ENCODE data around the gene KATNAL1. TPM values are rescaled to one million over a fixed set of nuclear protein-coding genes. Genes with fewer than 3 reads are reported as not detected.
A peak's percentile ranks its signal among the peaks of the same experiment; 100 is the strongest.

Gene KATNAL1
- polyA plus RNA-seq, 3 donors from 2014 or later: 4.6 to 6.8 (median 6.6) TPM

GRCh38 chr13:30322428-30322827 lies 15.1 kb upstream of the KATNAL1 start:
- H3K9me3 Mint-ChIP-seq: no peaks in the 10 kb centered on the region
- H3K4me1 Mint-ChIP-seq: peaks cover 0 to 2% of the 10 kb centered on the region in 2 donors
- H3K27me3 Mint-ChIP-seq (ENCODE audit: low read depth in 3 of 3): peaks cover 0 to 4% (median 3%) of the 10 kb centered on the region in 3 donors
- no peak for DNase-seq
- H3K36me3 Mint-ChIP-seq: peaks cover 0 to 32% (median 5%) of the 10 kb centered on the region in 3 donors
- H3K27ac Mint-ChIP-seq: no peak overlapping the region
- no peak overlapping the region for H3K4me3 Mint-ChIP-seq

DNA sequence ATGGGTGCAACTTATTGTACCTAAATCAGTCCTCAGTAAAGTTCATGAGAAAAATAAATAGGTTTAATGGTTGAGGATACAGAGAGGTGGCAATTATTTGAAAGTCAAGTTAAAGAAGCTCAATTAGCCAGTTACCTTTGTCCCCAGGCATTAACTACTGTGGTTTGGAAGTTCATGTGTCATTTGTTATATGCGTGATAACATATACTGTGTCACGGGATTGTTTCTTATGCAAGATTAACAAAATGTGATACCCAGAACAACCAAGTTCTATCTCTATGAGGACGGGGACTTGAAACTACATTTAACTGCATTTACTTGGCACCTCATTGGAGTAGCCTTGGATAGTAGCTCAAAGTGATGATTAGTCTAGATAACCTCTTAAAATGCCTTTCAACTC lies 13.9 kb upstream of the KATNAL1 start:
- Mint-ChIP-seq H3K36me3 (peaks cover 0 to 32% (median 5%) of the 10 kb centered on the region in 3 donors), H3K27me3 (ENCODE audit: low read depth in 3 of 3) (no peaks in the 10 kb centered on the region), H3K27ac (no peak overlapping the region), H3K9me3 (no peaks in the 10 kb centered on the region), H3K4me1 (peaks cover 0 to 2% of the 10 kb centered on the region in 2 donors), H3K4me3 (no peak overlapping the region)
- DNase-seq: no peak

DNA sequence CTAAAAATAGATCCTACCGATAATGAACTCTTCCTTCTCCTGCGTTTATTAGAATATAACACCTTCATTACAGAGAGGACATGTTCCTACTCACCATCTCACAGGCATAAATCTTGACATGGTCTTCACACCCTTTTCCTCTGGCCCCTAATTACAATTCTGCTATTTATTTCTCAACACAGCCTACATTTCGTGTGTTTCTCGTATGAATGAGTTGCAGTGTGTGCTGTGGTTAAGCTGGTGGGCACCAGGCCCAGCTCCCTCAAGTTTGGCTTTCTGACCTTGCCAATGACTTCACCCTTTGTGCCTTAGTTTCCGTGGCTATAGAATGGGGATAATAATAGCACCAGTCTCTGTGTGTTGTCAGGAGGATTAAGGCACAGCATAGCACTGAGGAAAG lies 12.3 kb upstream of the KATNAL1 start:
- H3K4me3 Mint-ChIP-seq: no peak overlapping the region
- peaks cover 0 to 29% (median 5%) of the 10 kb centered on the region in 3 donors for H3K36me3 Mint-ChIP-seq
- DNase-seq: no peak
- no peaks in the 10 kb centered on the region for H3K4me1 Mint-ChIP-seq
- H3K27me3 Mint-ChIP-seq (ENCODE audit: low read depth in 3 of 3): peaks cover 0 to 3% (median 1%) of the 10 kb centered on the region in 3 donors
- H3K9me3 Mint-ChIP-seq: no peaks in the 10 kb centered on the region
- no peak overlapping the region for H3K27ac Mint-ChIP-seq

- Mint-ChIP-seq H3K4me1 (no peaks in the 10 kb centered on the region), H3K36me3 (peaks cover 0 to 29% (median 5%) of the 10 kb centered on the region in 3 donors), H3K4me3 (no peak overlapping the region), H3K9me3 (no peaks in the 10 kb centered on the region), H3K27ac (no peak overlapping the region), H3K27me3 (ENCODE audit: low read depth in 3 of 3) (peaks cover 0 to 3% (median 1%) of the 10 kb centered on the region in 3 donors)
- DNase-seq: no peak
Observed at GRCh38 chr13:30319130-30319529, 11.8 kb upstream of the KATNAL1 start.

DNA sequence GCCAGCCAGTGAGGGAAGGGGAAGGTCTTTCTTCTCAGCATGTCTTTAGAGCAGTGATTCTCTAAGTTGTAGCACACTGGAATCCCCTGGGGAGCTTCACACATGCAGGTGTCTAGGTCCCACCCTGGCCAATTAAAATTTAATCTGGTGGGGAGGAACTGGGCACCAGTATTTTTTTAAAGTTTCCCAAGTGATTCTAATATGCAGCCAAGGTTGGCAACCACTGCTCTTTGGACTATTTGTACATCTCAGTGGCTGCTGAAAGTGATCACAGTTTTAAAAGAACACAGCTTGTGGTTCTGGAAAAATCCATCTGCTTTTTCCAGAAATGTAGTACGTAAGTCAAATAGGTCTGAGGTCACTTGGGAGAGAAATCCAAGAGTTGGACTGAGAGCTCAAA lies 10.7 kb upstream of the KATNAL1 start:
- Mint-ChIP-seq H3K9me3 (no peaks in the 10 kb centered on the region), H3K4me1 (no peaks in the 10 kb centered on the region), H3K4me3 (no peak overlapping the region)

GRCh38 chr13:30314562-30314961 lies 7.2 kb upstream of the KATNAL1 start:
- DNase-seq: no peak
- no peak overlapping the region for H3K27ac Mint-ChIP-seq

More for the DNA sequence above, 10.7 kb upstream of the KATNAL1 start:
- Mint-ChIP-seq H3K27me3 (ENCODE audit: low read depth in 3 of 3) (peaks cover 0 to 3% (median 1%) of the 10 kb centered on the region in 3 donors), H3K36me3 (peaks cover 0 to 24% (median 5%) of the 10 kb centered on the region in 3 donors), H3K27ac (no peak overlapping the region)
- no peak for DNase-seq

DNA sequence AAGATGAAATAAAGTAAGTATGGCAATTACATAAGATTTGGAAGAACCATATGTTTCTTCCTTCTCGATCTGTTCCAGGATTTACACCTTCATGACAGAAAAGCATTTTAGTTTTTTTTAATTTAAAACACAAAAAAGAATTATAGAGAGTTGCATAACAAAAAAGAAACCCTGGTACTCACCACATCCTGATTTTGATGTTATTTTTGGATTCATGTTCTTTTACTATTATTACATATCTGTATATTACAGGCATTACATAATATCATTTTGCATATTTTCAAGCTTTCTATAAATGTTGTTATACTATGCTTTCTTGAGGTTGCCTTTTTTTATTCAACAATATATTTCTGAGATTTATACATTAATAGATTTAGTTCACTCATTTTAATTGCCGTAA lies 6.7 kb upstream of the KATNAL1 start:
- peaks cover 0 to 3% (median 1%) of the 10 kb centered on the region in 3 donors for H3K27me3 Mint-ChIP-seq (ENCODE audit: low read depth in 3 of 3)
- no peak for DNase-seq
- no peak overlapping the region for H3K27ac Mint-ChIP-seq
- no peaks in the 10 kb centered on the region for H3K36me3 Mint-ChIP-seq
- no peak overlapping the region for H3K4me3 Mint-ChIP-seq
- H3K9me3 Mint-ChIP-seq: no peaks in the 10 kb centered on the region
- H3K4me1 Mint-ChIP-seq: no peaks in the 10 kb centered on the region

More at GRCh38 chr13:30314562-30314961, 7.2 kb upstream of the KATNAL1 start:
- Mint-ChIP-seq H3K4me1 (no peaks in the 10 kb centered on the region), H3K27me3 (ENCODE audit: low read depth in 3 of 3) (peaks cover 0 to 3% (median 1%) of the 10 kb centered on the region in 3 donors), H3K36me3 (peaks cover 0 to 2% (median 0%) of the 10 kb centered on the region in 3 donors), H3K4me3 (no peak overlapping the region), H3K9me3 (no peaks in the 10 kb centered on the region)

GRCh38 chr13:30313311-30313710 lies 6.0 kb upstream of the KATNAL1 start:
- H3K36me3 Mint-ChIP-seq: no peaks in the 10 kb centered on the region
- H3K4me1 Mint-ChIP-seq: peaks cover 0 to 3% of the 10 kb centered on the region in 2 donors
- H3K4me3 Mint-ChIP-seq: no peak overlapping the region
- H3K27ac Mint-ChIP-seq: no peak overlapping the region
- peaks cover 0 to 3% (median 1%) of the 10 kb centered on the region in 3 donors for H3K27me3 Mint-ChIP-seq (ENCODE audit: low read depth in 3 of 3)
- no peak for DNase-seq
- H3K9me3 Mint-ChIP-seq: no peaks in the 10 kb centered on the region

DNA sequence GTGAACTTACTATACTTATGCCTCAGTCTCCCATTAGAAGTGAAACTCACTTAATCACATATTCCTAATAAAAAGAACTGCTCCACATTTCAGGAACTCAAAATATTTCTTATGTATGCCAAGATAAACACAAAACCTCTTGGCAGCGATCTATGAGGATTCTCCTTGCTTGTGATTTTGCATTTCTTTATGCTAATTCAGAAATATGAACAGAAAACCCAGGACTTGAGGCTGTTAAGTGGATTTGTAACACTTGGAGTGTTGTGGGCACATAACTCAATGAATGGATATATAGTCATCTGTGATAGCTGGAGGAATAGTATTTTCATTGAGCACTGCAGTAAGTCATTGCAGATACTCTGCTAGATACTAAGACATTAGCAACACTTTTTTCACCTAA lies 5.6 kb upstream of the KATNAL1 start:
- Mint-ChIP-seq H3K27ac (no peak overlapping the region), H3K4me3 (no peak overlapping the region)
- DNase-seq: no peak

DNA sequence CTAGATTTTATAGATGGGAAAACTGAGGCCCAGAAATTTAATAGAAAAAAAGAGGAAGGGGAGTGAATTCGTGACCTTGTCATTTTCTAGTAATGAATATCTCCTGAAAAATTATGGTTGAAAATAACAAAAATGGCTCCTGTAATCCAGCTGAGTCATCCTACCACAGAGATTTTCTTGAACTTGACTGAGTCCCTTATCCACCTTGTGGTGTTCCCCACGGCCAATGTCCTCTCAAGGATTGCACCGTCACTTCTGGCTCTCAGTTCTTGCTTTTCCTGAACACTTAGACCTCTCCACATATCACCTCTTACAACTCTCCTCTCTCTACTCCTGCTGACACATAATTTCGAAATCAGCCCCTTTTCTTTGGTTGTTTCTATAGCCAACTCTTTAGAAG lies 1.2 kb upstream of the KATNAL1 start:
- no peaks in the 10 kb centered on the region for H3K36me3 Mint-ChIP-seq
- peaks cover 10 to 14% of the 10 kb centered on the region in 2 donors for H3K4me1 Mint-ChIP-seq
- peak overlapping the region in 2 of 6 donors; percentile 41 to 66 for H3K27ac Mint-ChIP-seq
- no peaks in the 10 kb centered on the region for H3K9me3 Mint-ChIP-seq
- no peak for DNase-seq
- peak overlapping the region; percentile 26 to 90 (median 86) for H3K4me3 Mint-ChIP-seq
- H3K27me3 Mint-ChIP-seq (ENCODE audit: low read depth in 3 of 3): peaks cover 0 to 3% (median 0%) of the 10 kb centered on the region in 3 donors

More for the DNA sequence above, 5.6 kb upstream of the KATNAL1 start:
- Mint-ChIP-seq H3K4me1 (peaks cover 0 to 3% of the 10 kb centered on the region in 2 donors), H3K36me3 (no peaks in the 10 kb centered on the region), H3K27me3 (ENCODE audit: low read depth in 3 of 3) (peaks cover 0 to 3% (median 1%) of the 10 kb centered on the region in 3 donors), H3K9me3 (no peaks in the 10 kb centered on the region)

GRCh38 chr13:30307971-30308290 lies 580 bp upstream of the KATNAL1 start:
- no peak for DNase-seq
- no peaks in the 10 kb centered on the region for H3K9me3 Mint-ChIP-seq
- peak overlapping the region in 2 of 6 donors; percentile 7 to 12 for H3K27ac Mint-ChIP-seq
- peaks cover 10 to 17% of the 10 kb centered on the region in 2 donors for H3K4me1 Mint-ChIP-seq
- peak overlapping the region; percentile 85 to 90 (median 88) for H3K4me3 Mint-ChIP-seq
- peaks cover 0 to 3% (median 0%) of the 10 kb centered on the region in 3 donors for H3K27me3 Mint-ChIP-seq (ENCODE audit: low read depth in 3 of 3)
- no peaks in the 10 kb centered on the region for H3K36me3 Mint-ChIP-seq

- peak overlapping the region; percentile 85 to 90 (median 88) for H3K4me3 Mint-ChIP-seq
- peaks cover 0 to 3% (median 0%) of the 10 kb centered on the region in 3 donors for H3K27me3 Mint-ChIP-seq (ENCODE audit: low read depth in 3 of 3)
- peak overlapping the region; percentile 53 to 82 (median 78) for H3K27ac Mint-ChIP-seq
- no peaks in the 10 kb centered on the region for H3K36me3 Mint-ChIP-seq
- DNase-seq: peak; percentile 87 to 91 (median 89)
- H3K4me1 Mint-ChIP-seq: peaks cover 10 to 17% of the 10 kb centered on the region in 2 donors
- no peaks in the 10 kb centered on the region for H3K9me3 Mint-ChIP-seq
Observed at GRCh38 chr13:30306762-30307193, 573 bp downstream of the KATNAL1 start.

GRCh38 chr13:30305456-30305970 lies 1.8 kb downstream of the KATNAL1 start:
- Mint-ChIP-seq H3K4me1 (peaks cover 10 to 17% of the 10 kb centered on the region in 2 donors), H3K27me3 (ENCODE audit: low read depth in 3 of 3) (peaks cover 0 to 3% (median 0%) of the 10 kb centered on the region in 3 donors), H3K27ac (no peak overlapping the region), H3K9me3 (no peaks in the 10 kb centered on the region), H3K36me3 (no peaks in the 10 kb centered on the region), H3K4me3 (peak overlapping the region in 4 of 5 donors; percentile 7 to 34 (median 14))
- no peak for DNase-seq

GRCh38 chr13:30303269-30303668 lies 4.1 kb downstream of the KATNAL1 start:
- Mint-ChIP-seq H3K4me1 (peaks cover 7 to 17% of the 10 kb centered on the region in 2 donors), H3K36me3 (peaks cover 0 to 14% (median 0%) of the 10 kb centered on the region in 3 donors), H3K4me3 (no peak overlapping the region), H3K27me3 (ENCODE audit: low read depth in 3 of 3) (peaks cover 0 to 3% (median 0%) of the 10 kb centered on the region in 3 donors), H3K9me3 (no peaks in the 10 kb centered on the region), H3K27ac (peak overlapping the region in 1 of 6 donors; percentile 13)
- no peak for DNase-seq

DNA sequence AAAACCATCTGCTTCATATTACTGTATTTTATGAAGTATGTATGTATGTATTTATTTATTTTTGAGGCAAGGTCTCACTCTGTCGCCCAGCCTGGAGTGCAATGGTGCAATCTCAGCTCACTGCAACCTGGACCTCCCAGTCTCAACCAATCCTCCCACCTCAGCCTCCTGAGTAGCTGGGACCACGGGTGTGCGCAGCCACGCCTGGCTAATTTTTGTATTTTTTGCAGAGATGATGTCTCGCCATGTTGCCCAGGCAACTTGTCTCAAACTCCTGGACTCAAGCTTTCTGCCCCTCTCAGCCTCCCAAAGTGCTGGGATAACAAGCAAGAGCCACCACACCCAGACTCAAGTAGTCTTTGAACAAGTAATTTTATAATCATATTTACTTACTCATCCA lies 5.5 kb downstream of the KATNAL1 start:
- H3K27ac Mint-ChIP-seq: no peak overlapping the region
- no peak overlapping the region for H3K4me3 Mint-ChIP-seq
- no peak for DNase-seq
- H3K9me3 Mint-ChIP-seq: no peaks in the 10 kb centered on the region
- H3K36me3 Mint-ChIP-seq: peaks cover 0 to 16% (median 0%) of the 10 kb centered on the region in 3 donors
- peaks cover 6 to 16% of the 10 kb centered on the region in 2 donors for H3K4me1 Mint-ChIP-seq
- no peaks in the 10 kb centered on the region for H3K27me3 Mint-ChIP-seq (ENCODE audit: low read depth in 3 of 3)
